ENCODE measurements around the gene HOXB7. TPM values are rescaled to one million over a fixed set of nuclear protein-coding genes. Genes with fewer than 3 reads are reported as not detected.

Gene HOXB7
- total RNA-seq, 1 experiment from 2014 or later: not detected

DNA sequence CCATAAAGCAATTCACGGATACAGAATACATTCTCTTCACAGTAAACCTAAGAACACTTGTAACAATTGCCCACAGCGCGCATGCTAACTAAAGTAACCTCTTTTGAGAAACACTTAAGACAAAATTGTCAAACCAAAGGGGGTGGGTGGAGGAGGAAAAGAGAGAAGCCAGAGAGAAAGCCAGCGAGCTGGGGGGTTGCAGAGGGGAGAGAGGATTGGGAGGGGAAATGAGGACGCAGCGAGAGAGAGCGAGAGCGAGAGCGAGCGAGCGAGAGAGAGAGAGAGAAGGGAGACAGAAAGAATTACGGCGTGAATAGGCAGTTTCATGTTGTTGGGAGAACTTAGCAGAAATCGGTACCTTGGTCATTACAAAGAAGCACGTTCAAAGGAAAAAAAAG, 1.6 kb upstream of the HOXB7 start (continued):
- TF ChIP-seq SMAD3 (CRISPR knock-in tag; IDR thresholded peaks at IDR 0.05; ENCODE audit: borderline replicate concordance) (no peak), OVOL2 (CRISPR knock-in tag; IDR thresholded peaks at IDR 0.05; ENCODE audit: borderline replicate concordance) (no peak), RELA (CRISPR knock-in tag; IDR thresholded peaks at IDR 0.05; ENCODE audit: borderline replicate concordance) (no peak), ESRRA (CRISPR knock-in tag; IDR thresholded peaks at IDR 0.05; ENCODE audit: borderline replicate concordance) (no peak)
- TF ChIP-seq, protein P1, sequence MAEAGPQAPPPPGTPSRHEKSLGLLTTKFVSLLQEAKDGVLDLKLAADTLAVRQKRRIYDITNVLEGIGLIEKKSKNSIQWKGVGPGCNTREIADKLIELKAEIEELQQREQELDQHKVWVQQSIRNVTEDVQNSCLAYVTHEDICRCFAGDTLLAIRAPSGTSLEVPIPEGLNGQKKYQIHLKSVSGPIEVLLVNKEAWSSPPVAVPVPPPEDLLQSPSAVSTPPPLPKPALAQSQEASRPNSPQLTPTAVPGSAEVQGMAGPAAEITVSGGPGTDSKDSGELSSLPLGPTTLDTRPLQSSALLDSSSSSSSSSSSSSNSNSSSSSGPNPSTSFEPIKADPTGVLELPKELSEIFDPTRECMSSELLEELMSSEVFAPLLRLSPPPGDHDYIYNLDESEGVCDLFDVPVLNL (CRISPR knock-in tag; IDR thresholded peaks at IDR 0.05; ENCODE audit: borderline replicate concordance, low read depth): no peak
- TF ChIP-seq, protein P2, sequence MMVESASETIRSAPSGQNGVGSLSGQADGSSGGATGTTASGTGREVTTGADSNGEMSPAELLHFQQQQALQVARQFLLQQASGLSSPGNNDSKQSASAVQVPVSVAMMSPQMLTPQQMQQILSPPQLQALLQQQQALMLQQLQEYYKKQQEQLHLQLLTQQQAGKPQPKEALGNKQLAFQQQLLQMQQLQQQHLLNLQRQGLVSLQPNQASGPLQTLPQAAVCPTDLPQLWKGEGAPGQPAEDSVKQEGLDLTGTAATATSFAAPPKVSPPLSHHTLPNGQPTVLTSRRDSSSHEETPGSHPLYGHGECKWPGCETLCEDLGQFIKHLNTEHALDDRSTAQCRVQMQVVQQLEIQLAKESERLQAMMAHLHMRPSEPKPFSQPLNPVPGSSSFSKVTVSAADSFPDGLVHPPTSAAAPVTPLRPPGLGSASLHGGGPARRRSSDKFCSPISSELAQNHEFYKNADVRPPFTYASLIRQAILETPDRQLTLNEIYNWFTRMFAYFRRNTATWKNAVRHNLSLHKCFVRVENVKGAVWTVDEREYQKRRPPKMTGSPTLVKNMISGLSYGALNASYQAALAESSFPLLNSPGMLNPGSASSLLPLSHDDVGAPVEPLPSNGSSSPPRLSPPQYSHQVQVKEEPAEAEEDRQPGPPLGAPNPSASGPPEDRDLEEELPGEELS (CRISPR knock-in tag; IDR thresholded peaks at IDR 0.05): no peak
- TF ChIP-seq, protein P3, sequence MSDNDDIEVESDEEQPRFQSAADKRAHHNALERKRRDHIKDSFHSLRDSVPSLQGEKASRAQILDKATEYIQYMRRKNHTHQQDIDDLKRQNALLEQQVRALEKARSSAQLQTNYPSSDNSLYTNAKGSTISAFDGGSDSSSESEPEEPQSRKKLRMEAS (CRISPR knock-in tag; IDR thresholded peaks at IDR 0.05): no peak

DNA sequence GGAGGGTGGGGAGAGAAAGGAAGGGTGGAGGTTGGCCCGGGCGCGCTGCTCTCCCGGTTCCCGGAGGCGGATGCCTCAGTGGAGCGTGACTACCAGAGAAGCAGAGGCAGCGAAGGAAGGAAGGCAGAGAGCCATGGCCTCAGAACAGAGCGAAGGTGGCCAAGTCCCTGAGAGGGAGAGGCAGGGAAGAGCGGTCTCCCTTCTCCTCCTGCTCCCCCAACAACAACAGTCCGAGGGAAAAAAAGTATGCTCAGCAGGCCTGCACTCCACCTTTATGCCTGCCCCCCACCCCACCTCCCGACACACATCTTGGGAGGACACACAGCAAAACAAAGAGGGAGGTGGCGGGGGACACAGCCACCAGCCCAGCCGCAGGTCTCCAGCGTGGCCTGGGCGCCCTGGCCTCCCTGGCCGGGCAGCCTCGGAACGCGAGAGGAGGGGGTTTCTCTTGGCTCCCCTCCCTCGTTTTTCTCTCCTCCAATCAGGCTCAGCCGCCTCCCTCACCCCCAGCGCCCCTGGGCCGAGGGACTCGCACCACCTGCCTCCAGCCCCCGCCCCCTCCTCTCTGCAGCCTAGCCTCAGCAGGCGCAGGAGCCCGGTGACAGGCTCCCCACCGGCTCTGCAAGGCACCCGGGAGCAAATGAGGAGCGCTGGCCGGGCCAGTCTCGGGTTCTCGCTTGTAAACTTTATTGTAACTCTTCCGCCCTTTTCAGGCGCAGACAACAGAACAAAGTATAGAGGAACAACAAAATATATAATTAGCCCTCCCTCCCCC, 1.1 kb upstream of the HOXB7 start:
- Mint-ChIP-seq H3K27ac (no peak overlapping the region), H3K9me3 (no peaks in the 10 kb centered on the region), H3K27me3 (ENCODE audit: low read depth) (peaks cover 100% of the 10 kb centered on the region; the same call in 1 of the 2 replicates), H3K36me3 (0 out of 2 replicates have a peak, but pooled peaks cover 2% of the 10 kb centered on the region), H3K4me3 (0 out of 2 replicates have a peak overlapping the region, but pooled peaks have one; percentile 25), H3K4me1 (peaks cover 29% of the 10 kb centered on the region)
- DNase-seq (ENCODE audit: low spot score): peak; percentile 64
- CTCF ChIA-PET: no interaction called here
- POLR2A ChIA-PET: no interaction called here
- no peak for TF ChIP-seq NR3C1 (CRISPR knock-in tag; conservative IDR thresholded peaks at IDR 0.05; ENCODE audit: low read depth)
- no peak for TF ChIP-seq TP53 (CRISPR knock-in tag; IDR thresholded peaks at IDR 0.05)
- TF ChIP-seq NFE2L1 (CRISPR knock-in tag; IDR thresholded peaks at IDR 0.05): no peak
- no peak for TF ChIP-seq ZNF121 (CRISPR knock-in tag; IDR thresholded peaks at IDR 0.05)
- TF ChIP-seq, protein P4, sequence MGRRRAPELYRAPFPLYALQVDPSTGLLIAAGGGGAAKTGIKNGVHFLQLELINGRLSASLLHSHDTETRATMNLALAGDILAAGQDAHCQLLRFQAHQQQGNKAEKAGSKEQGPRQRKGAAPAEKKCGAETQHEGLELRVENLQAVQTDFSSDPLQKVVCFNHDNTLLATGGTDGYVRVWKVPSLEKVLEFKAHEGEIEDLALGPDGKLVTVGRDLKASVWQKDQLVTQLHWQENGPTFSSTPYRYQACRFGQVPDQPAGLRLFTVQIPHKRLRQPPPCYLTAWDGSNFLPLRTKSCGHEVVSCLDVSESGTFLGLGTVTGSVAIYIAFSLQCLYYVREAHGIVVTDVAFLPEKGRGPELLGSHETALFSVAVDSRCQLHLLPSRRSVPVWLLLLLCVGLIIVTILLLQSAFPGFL (CRISPR knock-in tag; IDR thresholded peaks at IDR 0.05; ENCODE audit: borderline replicate concordance): no peak
- no peak for TF ChIP-seq TEAD1 (CRISPR knock-in tag; IDR thresholded peaks at IDR 0.05)
- TF ChIP-seq, protein P5, sequence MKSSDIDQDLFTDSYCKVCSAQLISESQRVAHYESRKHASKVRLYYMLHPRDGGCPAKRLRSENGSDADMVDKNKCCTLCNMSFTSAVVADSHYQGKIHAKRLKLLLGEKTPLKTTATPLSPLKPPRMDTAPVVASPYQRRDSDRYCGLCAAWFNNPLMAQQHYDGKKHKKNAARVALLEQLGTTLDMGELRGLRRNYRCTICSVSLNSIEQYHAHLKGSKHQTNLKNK (CRISPR knock-in tag; IDR thresholded peaks at IDR 0.05): no peak
- TF ChIP-seq ZNF138 (CRISPR knock-in tag; conservative IDR thresholded peaks at IDR 0.05): no peak
- TF ChIP-seq, protein P6, sequence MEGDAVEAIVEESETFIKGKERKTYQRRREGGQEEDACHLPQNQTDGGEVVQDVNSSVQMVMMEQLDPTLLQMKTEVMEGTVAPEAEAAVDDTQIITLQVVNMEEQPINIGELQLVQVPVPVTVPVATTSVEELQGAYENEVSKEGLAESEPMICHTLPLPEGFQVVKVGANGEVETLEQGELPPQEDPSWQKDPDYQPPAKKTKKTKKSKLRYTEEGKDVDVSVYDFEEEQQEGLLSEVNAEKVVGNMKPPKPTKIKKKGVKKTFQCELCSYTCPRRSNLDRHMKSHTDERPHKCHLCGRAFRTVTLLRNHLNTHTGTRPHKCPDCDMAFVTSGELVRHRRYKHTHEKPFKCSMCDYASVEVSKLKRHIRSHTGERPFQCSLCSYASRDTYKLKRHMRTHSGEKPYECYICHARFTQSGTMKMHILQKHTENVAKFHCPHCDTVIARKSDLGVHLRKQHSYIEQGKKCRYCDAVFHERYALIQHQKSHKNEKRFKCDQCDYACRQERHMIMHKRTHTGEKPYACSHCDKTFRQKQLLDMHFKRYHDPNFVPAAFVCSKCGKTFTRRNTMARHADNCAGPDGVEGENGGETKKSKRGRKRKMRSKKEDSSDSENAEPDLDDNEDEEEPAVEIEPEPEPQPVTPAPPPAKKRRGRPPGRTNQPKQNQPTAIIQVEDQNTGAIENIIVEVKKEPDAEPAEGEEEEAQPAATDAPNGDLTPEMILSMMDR (IDR thresholded peaks at IDR 0.05): no peak
- TF ChIP-seq ZNF219 (CRISPR knock-in tag; IDR thresholded peaks at IDR 0.05; ENCODE audit: borderline replicate concordance): no peak
- TF ChIP-seq, protein P7, sequence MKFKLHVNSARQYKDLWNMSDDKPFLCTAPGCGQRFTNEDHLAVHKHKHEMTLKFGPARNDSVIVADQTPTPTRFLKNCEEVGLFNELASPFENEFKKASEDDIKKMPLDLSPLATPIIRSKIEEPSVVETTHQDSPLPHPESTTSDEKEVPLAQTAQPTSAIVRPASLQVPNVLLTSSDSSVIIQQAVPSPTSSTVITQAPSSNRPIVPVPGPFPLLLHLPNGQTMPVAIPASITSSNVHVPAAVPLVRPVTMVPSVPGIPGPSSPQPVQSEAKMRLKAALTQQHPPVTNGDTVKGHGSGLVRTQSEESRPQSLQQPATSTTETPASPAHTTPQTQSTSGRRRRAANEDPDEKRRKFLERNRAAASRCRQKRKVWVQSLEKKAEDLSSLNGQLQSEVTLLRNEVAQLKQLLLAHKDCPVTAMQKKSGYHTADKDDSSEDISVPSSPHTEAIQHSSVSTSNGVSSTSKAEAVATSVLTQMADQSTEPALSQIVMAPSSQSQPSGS (CRISPR knock-in tag; IDR thresholded peaks at IDR 0.05; ENCODE audit: borderline replicate concordance, low read depth): no peak
- no peak for TF ChIP-seq ETV6 (CRISPR knock-in tag; IDR thresholded peaks at IDR 0.05)
- no peak for TF ChIP-seq ZNF671 (CRISPR knock-in tag; IDR thresholded peaks at IDR 0.05)
- TF ChIP-seq, protein P8, sequence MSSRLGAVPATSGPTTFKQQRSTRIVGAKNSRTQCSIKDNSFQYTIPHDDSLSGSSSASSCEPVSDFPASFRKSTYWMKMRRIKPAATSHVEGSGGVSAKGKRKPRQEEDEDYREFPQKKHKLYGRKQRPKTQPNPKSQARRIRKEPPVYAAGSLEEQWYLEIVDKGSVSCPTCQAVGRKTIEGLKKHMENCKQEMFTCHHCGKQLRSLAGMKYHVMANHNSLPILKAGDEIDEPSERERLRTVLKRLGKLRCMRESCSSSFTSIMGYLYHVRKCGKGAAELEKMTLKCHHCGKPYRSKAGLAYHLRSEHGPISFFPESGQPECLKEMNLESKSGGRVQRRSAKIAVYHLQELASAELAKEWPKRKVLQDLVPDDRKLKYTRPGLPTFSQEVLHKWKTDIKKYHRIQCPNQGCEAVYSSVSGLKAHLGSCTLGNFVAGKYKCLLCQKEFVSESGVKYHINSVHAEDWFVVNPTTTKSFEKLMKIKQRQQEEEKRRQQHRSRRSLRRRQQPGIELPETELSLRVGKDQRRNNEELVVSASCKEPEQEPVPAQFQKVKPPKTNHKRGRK (CRISPR knock-in tag; IDR thresholded peaks at IDR 0.05; ENCODE audit: borderline replicate concordance): no peak
- TF ChIP-seq, protein P9, sequence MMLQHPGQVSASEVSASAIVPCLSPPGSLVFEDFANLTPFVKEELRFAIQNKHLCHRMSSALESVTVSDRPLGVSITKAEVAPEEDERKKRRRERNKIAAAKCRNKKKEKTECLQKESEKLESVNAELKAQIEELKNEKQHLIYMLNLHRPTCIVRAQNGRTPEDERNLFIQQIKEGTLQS (CRISPR knock-in tag; conservative IDR thresholded peaks at IDR 0.05): no peak
- TF ChIP-seq, protein P10, sequence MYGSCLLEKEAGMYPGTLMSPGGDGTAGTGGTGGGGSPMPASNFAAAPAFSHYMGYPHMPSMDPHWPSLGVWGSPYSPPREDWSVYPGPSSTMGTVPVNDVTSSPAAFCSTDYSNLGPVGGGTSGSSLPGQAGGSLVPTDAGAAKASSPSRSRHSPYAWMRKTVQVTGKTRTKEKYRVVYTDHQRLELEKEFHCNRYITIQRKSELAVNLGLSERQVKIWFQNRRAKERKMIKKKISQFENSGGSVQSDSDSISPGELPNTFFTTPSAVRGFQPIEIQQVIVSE (CRISPR knock-in tag; IDR thresholded peaks at IDR 0.05; ENCODE audit: borderline replicate concordance): no peak
- no peak for TF ChIP-seq EMX1 (CRISPR knock-in tag; IDR thresholded peaks at IDR 0.05)
- TF ChIP-seq, protein P3 (CRISPR knock-in tag; IDR thresholded peaks at IDR 0.05): no peak
- peak; percentile 28 for ATAC-seq
